ENCODE data around the gene ARAP1.

The ARAP1 gene

DNA sequence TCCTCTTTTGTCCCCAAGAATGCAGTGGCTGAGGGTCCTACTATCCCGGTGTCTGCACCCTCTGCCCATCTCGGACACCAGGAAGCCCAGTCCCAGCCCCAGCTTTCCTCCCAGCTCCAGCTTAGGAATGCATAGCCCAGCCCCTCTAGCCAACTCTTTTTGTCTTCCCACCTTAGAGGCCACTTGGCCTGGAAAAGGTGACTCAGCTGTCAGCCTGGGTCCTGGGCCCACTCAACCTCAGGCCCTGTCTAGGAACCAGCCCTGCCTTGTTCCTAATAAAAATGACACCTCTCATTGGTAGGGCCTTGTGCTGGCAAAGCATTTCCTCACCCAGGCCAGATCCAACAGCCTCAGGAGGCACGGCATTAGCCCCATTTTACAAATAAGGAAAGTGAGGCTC lies 106.2 kb downstream of the ARAP1 start:
- Histone ChIP-seq H3K9me2 (replicated peaks; ENCODE audit: low read depth, low read length) (no peaks in the 10 kb centered on the region), H2AFZ (ENCODE audit: low read length) (no peak overlapping the region), H3K4me1 (ENCODE audit: insufficient read depth, low read length, poor library complexity, severe bottlenecking) (no peaks in the 10 kb centered on the region), H3K27me3 (ENCODE audit: insufficient read depth, low read length, poor library complexity, severe bottlenecking) (no peaks in the 10 kb centered on the region), H3F3A (ENCODE audit: low read depth) (no peaks in the 10 kb centered on the region), H3K36me3 (ENCODE audit: insufficient read depth, low read length) (no peaks in the 10 kb centered on the region), H3K79me2 (ENCODE audit: insufficient read depth, low read length) (no peaks in the 10 kb centered on the region), H3K9me3 (ENCODE audit: insufficient read depth, low read depth, low read length) (no peaks in the 10 kb centered on the region), H4K20me1 (ENCODE audit: insufficient read depth, low read length, poor library complexity, severe bottlenecking) (no peaks in the 10 kb centered on the region), H3K4me2 (ENCODE audit: low read depth, low read length, poor library complexity, severe bottlenecking) (no peak overlapping the region), H3K4me3 (ENCODE audit: low read length, poor library complexity, severe bottlenecking) (no peak overlapping the region), H3K9ac (ENCODE audit: low read depth, low read length, poor library complexity, severe bottlenecking) (no peak overlapping the region)
- TF ChIP-seq, protein P1, sequence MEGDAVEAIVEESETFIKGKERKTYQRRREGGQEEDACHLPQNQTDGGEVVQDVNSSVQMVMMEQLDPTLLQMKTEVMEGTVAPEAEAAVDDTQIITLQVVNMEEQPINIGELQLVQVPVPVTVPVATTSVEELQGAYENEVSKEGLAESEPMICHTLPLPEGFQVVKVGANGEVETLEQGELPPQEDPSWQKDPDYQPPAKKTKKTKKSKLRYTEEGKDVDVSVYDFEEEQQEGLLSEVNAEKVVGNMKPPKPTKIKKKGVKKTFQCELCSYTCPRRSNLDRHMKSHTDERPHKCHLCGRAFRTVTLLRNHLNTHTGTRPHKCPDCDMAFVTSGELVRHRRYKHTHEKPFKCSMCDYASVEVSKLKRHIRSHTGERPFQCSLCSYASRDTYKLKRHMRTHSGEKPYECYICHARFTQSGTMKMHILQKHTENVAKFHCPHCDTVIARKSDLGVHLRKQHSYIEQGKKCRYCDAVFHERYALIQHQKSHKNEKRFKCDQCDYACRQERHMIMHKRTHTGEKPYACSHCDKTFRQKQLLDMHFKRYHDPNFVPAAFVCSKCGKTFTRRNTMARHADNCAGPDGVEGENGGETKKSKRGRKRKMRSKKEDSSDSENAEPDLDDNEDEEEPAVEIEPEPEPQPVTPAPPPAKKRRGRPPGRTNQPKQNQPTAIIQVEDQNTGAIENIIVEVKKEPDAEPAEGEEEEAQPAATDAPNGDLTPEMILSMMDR (conservative IDR thresholded peaks at IDR 0.05; ENCODE audit: low read length): no peak
- no peak for TF ChIP-seq EZH2phosphoT487 (IDR thresholded peaks at IDR 0.05; ENCODE audit: borderline replicate concordance)

DNA sequence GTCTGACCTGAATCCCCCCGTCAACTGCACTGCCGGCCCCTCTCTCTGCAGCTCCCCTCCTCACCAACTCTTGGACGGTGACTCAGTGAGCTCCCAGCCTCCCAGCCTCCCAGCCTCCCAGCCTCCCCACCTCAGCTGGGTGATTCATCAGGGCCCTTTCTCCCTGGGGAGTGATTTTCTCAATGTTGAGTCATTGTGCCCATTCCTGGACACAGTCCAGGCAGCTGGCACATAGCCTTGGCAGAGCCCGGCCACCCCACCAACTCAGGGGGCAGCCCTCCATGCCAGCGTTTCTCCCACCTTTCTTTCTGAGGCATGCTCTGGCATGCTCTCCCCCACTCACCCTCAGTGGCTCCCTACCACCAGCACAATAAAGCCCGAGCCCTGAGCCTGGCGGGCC lies 108.7 kb downstream of the ARAP1 start:
- Histone ChIP-seq H3K9me3 (ENCODE audit: insufficient read depth, low read depth, low read length) (no peaks in the 10 kb centered on the region), H3F3A (ENCODE audit: low read depth) (no peaks in the 10 kb centered on the region), H3K4me1 (ENCODE audit: insufficient read depth, low read length, poor library complexity, severe bottlenecking) (no peaks in the 10 kb centered on the region), H3K79me2 (ENCODE audit: insufficient read depth, low read length) (no peaks in the 10 kb centered on the region), H2AFZ (ENCODE audit: low read length) (no peak overlapping the region), H3K9me2 (replicated peaks; ENCODE audit: low read depth, low read length) (no peaks in the 10 kb centered on the region), H3K4me2 (ENCODE audit: low read depth, low read length, poor library complexity, severe bottlenecking) (peak overlapping the region; percentile 50), H3K4me3 (ENCODE audit: low read length, poor library complexity, severe bottlenecking) (no peak overlapping the region), H4K20me1 (ENCODE audit: insufficient read depth, low read length, poor library complexity, severe bottlenecking) (no peaks in the 10 kb centered on the region), H3K36me3 (ENCODE audit: insufficient read depth, low read length) (no peaks in the 10 kb centered on the region), H3K27me3 (ENCODE audit: insufficient read depth, low read length, poor library complexity, severe bottlenecking) (no peaks in the 10 kb centered on the region), H3K9ac (ENCODE audit: low read depth, low read length, poor library complexity, severe bottlenecking) (no peak overlapping the region)
- TF ChIP-seq, protein P1 (conservative IDR thresholded peaks at IDR 0.05; ENCODE audit: low read length): no peak
- TF ChIP-seq EZH2phosphoT487 (IDR thresholded peaks at IDR 0.05; ENCODE audit: borderline replicate concordance): no peak

DNA sequence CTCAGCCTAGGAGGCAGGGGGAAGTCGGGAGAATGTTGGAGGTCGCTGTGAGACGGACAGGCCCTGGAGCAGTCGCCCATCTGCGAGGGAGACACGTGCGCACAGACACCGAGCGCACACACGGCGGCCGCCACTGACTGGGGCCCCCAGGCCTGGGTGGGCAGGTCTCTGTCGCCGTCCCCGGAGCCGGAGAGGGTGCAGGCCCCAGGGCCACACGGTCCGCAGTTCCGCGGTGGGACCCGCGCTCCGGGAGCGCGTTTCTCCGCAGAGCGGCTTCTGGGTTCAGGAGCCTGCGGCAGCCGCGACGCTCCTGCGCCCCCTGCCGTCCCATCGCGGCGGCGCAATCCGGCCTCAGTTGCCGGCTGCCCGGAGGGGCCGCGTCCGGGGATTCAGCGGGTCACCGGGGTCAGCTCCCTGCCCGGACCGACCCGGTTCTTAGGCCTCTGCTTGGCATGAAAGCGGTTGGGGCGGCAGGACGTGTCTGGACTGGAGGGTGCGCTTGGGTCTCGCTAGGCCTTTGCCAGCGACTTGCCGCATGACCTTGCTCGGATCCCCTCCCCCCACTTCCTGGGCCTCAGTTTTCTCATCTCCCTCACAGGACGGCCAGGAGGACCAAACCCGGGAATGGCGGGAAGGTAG lies 109.2 kb downstream of the ARAP1 start:
- no peaks in the 10 kb centered on the region for H3K27me3 ChIP-seq (ENCODE audit: insufficient read depth, low read length, poor library complexity, severe bottlenecking)
- peak overlapping the region; percentile 50 for H3K4me2 ChIP-seq (ENCODE audit: low read depth, low read length, poor library complexity, severe bottlenecking)
- H3K79me2 ChIP-seq (ENCODE audit: insufficient read depth, low read length): no peaks in the 10 kb centered on the region
- no peaks in the 10 kb centered on the region for H3K36me3 ChIP-seq (ENCODE audit: insufficient read depth, low read length)
- no peaks in the 10 kb centered on the region for H4K20me1 ChIP-seq (ENCODE audit: insufficient read depth, low read length, poor library complexity, severe bottlenecking)
- no peaks in the 10 kb centered on the region for H3F3A ChIP-seq (ENCODE audit: low read depth)
- TF ChIP-seq, protein P1 (conservative IDR thresholded peaks at IDR 0.05; ENCODE audit: low read length): peak; percentile 69
- no peak for TF ChIP-seq EZH2phosphoT487 (IDR thresholded peaks at IDR 0.05; ENCODE audit: borderline replicate concordance)
- H3K9ac ChIP-seq (ENCODE audit: low read depth, low read length, poor library complexity, severe bottlenecking): no peak overlapping the region
- H3K4me1 ChIP-seq (ENCODE audit: insufficient read depth, low read length, poor library complexity, severe bottlenecking): no peaks in the 10 kb centered on the region
- H2AFZ ChIP-seq (ENCODE audit: low read length): peak overlapping the region; percentile 67; the same call in 1 of the 2 replicates
- no peaks in the 10 kb centered on the region for H3K9me3 ChIP-seq (ENCODE audit: insufficient read depth, low read depth, low read length)
- H3K4me3 ChIP-seq (ENCODE audit: low read length, poor library complexity, severe bottlenecking): no peak overlapping the region
- H3K9me2 ChIP-seq (replicated peaks; ENCODE audit: low read depth, low read length): no peaks in the 10 kb centered on the region

Measured in Loucy (cell line).